Measurements from ENCODE around the gene TCF4.
"Not testable (repeated sequence)": the region's sequence is repeated elsewhere in the genome, so short reads cannot be mapped to it uniquely, and the experiment has no call there.

TCF4 gene

DNA sequence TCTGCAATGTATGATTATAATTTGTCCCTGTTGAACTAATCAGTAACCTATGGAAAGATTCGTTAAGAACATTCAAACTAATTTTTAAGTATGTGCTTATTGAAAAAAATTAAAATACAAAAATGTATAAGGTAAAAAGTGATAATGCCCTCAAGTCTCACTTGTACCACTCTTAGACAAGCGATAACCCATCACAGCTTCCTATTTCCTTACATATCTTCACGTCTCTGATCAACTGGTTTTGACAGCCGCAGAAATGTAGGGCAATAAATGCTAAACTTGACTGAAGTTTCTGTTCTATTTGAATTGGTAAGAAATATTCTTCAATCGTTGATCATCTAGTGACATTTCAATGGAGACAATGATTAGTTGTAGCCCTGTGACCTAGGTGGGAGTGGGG is 112.5 kb downstream of the TCF4 start:
- DNase-seq (ENCODE audit: low read depth), result no peak

DNA sequence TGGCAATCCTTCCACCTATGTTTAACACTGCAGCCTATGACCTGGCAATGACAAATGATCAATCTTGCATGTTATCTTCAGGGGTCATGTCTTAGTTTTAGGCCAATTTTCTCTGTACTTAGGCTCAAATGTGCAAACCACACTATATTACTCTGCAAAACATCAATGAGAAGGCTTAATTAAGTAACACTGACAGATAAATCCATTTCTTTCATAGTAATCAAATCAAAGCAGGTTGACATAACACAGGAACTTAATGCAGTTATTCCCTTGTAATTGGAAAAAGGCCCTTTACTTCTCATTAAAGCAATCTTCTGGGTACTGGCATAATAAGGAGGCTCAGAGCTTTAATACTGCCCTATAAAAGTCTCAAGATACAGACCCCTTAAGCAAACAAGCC is 114.4 kb downstream of the TCF4 start:
- no peak for DNase-seq (ENCODE audit: low read depth)

DNA sequence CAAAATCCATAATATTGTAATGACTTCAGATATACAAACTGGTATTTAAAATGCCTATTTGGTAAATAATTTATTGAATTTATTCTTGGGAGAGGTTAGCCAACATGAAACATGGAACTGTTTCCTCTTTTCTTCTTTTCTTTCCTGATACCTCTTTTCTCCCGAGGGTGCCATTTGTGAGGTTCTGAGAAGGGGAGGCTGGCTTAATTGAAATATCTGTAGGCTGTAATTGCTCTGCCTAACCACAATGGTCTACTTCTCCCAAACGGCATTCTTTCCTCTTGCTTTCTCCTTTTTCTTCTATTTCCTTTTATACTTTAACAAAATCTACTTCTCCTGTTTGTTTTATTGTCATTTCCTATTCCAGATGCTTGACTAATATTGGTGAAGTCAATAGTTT is 114.9 kb downstream of the TCF4 start:
- DNase-seq (ENCODE audit: low read depth), result no peak

DNA sequence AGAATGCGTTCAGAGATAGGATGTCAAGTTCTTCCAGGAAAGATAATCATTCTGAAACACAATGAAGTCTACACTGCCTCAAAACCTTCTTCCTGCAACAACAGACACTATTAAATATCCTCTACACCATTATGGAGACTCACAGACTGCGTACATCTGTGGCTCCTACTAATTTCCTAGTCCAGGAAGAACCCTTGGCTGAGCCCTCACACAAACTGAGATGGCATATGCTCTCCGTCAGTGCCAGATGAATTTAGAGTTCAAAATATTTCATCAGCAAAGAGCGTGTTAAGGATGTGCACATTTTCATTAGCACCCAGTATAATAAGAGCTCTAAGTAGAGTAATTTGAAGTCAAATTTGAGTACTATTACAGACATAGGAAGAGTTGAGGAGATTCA is 117.2 kb downstream of the TCF4 start:
- no peak for DNase-seq (ENCODE audit: low read depth)

DNA sequence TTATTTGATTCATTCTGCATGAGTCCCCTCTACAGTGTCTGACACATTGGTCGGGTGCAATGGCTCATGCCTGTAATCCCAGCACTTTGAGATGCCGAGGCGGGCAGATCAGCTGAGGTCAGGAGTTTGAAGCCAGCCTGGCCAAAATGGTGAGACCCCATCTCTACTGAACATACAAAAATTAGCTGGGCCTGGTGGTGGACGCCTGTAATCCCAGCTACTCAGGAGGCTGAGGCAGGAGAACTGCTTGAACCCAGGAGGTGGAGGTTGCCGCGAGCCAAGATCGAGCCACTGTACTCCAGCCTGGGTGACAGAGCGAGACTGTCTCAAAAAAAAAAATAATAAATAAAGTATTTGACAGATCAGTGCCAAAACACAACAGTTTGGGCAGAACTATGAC is 118.9 kb downstream of the TCF4 start:
- not testable (repeated sequence) for DNase-seq (ENCODE audit: low read depth)

DNA sequence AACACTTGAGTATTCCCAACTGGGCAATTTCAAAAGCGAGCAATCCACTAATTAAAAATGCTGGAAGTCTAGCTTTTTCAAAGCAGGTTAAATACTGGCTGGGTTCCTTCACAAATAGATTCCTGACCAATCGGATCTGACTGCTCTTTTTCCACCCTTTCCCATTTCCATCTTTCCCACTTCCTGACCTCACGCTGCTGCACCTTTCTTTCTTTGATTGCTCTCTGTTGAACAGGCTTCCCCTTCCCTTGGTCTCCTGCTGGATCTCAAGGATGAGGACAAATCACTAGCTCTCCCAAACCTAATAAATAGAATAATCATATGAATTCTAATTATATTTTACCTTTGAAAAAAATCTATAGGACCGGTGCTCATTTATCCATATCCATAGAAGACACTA is 121.2 kb downstream of the TCF4 start:
- DNase-seq (ENCODE audit: low read depth), result no peak

DNA sequence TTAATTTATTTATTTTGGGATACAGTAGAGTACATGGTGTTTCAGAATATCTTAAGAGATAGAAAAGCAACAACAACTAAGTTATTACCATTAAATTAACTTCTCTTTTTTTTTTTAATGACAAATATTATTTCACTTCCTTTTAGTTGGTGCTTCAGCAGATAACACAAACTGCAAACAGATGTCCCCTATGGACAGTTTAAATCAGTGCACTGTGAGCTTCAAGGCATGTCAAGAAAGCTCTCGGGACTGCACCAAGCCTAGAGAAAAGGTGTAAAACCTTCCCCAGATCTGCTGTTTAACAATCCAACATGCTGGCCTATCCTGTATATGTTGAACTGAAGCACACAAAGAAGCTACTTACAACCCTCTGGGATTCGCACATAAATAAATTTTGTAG is 122.7 kb downstream of the TCF4 start:
- no peak for DNase-seq (ENCODE audit: low read depth)

DNA sequence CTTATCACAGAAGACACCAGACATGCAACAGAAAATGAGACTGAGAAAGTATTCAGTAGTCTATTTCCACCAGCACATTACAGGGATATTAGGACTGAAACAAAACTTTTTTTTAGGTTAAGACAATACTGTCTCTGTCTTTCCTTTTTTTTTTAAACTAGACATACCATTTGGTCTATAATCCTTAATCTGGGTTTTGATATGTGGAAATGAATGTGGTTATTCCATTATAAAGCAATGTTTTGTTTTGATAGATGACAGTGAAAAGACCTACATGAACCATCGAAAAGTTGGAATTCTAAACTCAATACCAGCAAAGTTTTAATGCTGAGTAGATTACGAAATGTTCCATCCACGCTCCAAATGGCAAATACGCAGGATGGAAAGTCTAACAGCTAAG is 123.4 kb downstream of the TCF4 start:
- DNase-seq (ENCODE audit: low read depth), result no peak

DNA sequence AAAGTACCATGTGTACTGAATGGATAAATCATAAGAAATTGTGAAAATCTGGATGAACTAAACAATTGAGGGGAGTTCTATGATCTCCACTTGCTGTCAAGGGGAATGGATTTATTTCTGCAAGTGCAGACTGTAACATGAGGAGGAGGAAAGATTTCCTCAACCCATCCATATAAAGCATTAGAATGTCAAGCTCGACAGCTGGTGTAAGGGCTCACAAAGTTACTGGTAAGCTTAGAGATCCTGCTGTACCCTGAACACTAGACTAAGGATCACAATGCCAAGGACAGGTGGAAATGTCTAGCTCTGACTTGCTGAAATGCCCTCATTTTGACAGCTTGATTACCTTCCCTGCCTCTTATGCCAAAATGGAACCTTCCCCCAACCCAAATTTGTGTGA is 125.3 kb downstream of the TCF4 start:
- DNase-seq (ENCODE audit: low read depth), result no peak

DNA sequence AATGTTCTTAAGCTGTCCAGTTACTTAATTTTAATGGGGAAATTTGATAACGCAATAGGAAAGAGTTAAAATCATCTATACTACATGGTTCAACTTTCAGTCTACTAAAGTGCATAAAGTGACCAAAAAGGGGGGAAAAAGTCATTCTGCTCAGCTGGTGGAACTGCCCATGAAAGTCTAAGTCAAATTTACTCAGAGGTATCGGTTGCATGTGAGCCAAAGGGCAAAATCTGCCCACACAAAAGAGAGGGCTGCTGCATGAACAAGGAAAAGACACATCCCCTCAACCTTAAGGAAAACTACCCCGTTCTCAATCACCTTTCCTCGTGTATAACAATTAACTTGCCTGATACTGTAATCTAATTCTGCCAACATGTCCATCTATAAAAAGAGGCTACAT is 126.1 kb downstream of the TCF4 start:
- DNase-seq (ENCODE audit: low read depth), result no peak

DNA sequence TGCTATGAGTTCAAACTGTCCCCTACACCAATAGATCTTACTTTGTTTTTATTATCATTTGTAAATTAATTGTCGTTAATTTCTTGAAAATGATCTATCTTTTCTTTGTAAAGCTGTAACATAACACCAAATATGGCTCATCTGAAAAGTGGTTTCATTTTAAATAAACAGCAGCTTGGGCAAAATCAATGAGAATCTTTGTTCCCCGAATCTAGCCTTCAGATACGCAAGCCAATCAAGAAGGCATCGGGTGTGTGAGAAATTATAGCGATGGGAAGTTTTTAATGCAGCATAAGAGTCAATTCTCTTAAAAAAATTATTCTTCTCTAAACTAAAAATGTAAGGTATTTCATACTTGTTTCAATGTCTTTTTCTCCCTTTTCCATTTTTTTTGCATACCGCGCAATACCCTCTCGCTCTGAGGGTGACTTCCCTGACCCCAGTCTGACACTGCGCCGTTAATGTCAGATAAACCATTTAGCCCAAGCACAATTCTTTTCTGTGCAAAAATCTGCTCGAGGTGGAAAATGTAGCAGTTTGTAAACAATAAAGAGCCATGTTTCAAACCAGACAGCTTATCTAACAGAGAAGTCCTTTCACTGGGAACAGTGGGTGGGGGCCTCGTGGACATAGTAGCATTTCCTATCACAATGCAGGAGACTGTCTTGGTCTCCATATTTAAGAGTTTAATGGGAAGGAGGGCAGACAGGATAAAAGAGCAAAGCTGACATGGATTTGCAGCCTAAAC is 129.4 kb downstream of the TCF4 start:
- no peak for DNase-seq (ENCODE audit: low read depth)

DNA sequence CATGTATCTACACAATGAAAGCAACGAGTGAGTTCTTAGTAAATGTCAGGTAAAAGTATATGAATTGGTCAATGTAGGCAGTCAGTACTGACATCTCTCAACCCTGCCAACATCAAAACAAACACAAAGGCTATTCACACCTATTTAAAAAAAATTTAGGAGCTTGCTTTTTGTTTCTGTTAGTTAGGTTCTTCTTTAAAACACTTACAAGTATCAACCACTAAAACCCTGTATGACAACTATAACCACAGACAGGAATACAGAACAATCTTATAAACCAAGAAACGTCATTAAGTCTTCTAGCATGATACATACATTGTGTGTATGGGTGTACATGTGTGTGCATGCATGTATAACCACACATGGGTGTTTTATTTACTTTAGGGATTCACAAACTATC is 131.0 kb downstream of the TCF4 start:
- no peak for DNase-seq (ENCODE audit: low read depth)

DNA sequence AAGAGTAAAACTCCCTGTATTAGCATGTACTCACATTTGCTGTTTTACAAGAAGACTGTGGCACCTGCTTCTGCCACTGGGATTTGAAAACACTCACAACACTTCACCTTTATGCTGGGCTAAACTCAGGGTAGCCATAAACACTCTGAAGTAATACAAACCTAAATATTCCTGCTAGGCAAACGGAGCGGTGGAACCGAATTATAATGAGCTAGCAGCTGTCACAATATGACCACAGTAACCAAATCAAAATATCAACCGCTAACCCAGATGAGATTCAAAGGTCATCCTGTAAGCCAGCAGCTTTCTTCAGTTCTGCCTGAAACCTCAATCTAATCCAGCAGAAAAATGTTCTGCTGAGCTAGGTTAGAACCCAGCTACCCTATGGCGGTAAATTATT is 132.1 kb downstream of the TCF4 start:
- DNase-seq (ENCODE audit: low read depth), result no peak

DNA sequence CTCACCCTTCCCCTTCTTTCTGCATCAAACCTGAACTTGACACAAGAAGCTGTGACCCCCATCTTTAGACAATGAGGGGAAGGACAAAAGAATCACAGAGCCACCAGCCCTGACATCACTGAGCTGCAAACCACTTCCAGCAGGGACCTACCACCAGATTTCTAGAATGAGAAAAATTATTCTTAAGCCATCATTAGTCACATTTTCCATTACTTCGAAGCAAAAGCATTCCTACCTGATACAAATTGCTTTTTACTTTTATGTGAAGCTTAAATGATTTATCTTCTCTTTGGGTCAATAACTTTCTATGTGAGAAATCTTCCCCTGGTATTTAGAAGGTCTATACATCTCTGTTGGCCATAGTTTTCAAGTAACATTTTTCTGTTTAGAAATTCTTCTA is 134.8 kb downstream of the TCF4 start:
- DNase-seq (ENCODE audit: low read depth), result no peak

DNA sequence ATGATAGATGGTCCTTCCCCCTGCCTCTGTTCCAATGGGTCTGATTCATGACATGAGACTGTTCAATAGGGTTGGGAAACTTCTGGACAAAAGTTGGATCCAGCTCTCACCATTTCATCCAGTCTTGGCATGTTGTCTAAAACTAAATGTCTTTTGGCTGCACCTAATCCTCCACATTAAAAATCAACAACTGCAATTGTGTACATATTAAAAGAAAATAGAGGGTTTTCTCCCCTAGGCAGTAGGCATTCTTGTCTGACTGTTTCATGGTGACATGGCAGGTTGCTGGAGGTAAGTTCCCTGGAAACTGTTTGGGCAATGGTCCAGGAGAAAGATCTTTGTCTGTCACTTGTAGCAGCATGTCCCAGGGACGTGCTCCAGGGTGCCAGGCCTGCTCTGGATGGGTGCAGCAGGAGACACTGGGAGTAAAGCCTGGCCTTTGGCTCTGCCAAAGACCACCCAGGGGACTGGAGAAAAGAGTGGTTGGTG is 135.8 kb downstream of the TCF4 start:
- DNase-seq (ENCODE audit: low read depth), result no peak

DNA sequence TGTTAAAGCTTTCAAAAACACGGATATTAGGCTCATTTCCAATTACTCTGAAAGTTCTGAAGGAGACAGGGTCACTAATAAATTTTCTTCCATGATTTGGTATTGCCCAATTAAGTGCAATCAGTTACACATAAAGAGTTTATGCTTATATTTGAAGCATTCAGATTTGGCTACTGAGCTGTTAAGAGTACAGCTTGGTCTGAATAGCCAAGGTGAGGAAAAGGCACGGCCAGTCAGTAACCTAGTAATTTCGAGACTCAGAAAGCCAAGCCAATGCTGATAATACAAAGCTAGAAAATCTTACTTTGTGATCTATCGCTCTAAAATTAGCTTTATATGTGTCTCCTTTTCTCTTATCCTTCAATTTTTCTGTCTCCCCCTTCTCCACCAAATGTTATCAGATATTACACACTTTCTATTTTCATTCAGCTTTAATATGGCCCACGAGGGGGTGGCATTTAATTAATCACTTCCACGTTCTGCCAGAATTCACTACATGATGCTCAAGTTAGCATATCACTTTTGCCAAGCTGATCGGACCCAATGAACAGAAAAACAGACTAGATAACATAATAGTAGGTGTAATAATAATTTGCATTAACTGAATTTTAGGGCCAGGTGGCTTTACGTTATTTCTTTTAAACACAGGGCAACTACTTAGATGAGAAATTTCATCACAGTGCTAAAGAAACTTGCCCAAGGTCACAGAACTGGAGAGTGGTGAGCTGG is 138.4 kb downstream of the TCF4 start:
- no peak for DNase-seq (ENCODE audit: low read depth)

DNA sequence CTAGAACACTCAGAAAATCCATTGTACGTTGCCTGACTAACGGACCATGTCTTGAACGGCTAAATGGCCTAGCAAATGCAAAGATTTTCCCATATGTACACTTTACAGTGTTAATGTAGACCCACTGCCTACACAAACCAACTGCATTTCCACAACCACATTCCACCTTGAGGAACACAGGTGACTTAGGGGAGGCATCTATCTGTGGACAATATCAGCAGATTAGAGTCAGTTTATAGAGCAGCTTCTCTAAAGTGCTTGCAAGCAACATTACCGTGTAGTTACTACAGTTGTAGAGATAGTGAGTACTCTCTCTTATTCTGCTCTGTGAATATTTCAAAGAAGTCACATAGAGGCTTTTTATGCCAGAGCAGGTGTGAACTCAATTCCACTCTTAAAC is 139.6 kb downstream of the TCF4 start:
- no peak for DNase-seq (ENCODE audit: low read depth)

DNA sequence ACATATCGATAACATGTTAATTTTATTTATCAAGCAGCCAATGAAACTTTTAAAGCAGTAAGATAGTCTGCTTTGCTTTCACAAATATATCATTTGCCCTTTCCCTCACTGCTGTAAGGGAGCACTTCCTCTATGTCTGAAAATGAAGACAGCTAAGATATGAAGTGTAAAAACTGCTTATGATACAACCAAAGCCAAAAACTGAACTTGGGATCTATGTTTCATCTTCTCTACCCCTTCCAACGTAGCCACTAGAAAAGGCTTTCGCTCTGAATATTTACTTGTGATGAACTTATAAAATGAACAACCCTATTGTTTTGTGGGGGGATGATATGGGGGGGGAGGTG is 140.3 kb downstream of the TCF4 start:
- no peak for DNase-seq (ENCODE audit: low read depth)

DNA sequence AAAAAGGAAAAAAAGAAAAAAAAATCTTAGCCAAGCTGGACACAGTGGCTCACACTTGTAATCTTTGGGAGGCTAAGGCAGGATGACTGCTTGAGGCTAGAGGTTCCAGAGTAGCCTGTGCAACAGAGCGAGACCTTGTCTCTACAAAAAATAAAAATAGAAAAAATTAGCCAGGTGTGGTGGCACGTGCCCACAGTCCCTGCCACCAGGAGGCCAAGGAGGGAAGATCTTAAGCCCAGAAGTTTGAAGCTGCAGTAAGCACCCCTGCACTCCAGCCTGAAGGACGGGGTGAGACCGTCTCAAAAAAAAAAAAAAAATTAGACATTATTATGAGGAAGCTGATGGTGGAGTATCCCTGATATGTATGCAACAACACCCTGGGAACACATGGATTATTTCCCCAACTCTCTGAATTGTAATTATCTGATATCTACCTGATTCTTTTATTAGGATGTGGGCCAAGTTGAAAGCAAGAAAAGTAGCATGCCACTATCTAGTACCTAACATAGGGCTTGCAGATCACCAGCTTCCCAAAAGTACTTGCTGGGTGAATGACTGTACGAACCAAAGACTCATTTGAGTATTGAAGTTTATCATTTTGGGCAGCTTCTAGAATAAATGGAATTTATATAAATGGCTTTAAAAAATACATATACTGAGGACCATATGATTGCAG is 140.9 kb downstream of the TCF4 start:
- DNase-seq (ENCODE audit: low read depth), result no peak

DNA sequence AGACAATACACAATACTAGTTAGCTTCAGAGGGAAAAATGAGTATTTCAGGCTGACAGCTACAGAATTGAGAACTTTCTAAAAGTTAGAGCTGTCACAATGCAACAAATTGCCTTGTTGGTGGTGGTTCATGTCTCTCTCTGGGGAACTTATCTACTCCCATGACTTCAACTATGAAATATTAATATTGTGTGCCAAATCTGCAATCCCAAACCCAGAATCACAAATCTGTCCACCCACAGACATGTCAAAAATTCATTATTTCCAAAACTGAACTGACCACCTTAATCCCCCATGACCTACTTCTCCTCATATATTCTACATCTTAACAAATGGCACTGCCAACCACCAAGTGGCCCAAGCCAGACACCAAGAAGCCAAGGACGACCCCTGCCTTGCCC is 143.5 kb downstream of the TCF4 start:
- DNase-seq (ENCODE audit: low read depth), result no peak

DNA sequence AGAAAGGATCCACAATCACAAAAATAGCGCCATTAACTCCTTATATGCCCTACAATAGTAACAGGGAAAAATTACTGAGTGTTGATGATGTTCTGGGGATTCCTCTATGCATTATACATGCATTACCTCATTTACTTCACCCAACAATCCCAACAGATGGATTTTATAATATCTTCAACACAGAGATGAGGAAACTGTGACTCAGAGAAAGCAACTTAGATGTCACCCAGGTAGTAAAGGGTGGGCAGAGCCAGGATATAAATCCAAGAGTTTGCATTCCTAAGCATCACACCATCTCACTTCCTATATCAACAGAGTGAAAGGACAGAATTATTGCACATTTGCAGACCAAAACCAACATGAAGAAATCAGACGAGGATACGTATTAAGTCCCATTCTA is 144.2 kb downstream of the TCF4 start:
- DNase-seq (ENCODE audit: low read depth), result no peak

DNA sequence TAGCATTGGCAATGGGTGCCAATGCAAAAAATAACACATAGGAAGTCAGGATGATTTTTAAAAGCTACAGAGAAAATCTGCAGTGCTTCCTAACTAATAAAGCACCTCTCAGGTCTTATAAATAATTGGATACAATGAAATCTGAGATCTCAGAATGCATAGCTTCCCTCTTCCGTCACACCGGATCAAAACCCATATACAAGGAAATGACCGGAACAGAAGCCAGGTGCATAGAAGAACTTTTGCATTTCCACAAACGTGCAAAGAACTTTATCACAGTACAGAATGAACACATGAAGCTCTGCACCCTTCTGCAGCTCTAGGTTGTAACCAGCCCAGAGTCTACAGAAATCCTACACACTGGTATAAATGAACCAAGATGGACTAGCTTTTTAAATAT is 145.4 kb downstream of the TCF4 start:
- no peak for DNase-seq (ENCODE audit: low read depth)

DNA sequence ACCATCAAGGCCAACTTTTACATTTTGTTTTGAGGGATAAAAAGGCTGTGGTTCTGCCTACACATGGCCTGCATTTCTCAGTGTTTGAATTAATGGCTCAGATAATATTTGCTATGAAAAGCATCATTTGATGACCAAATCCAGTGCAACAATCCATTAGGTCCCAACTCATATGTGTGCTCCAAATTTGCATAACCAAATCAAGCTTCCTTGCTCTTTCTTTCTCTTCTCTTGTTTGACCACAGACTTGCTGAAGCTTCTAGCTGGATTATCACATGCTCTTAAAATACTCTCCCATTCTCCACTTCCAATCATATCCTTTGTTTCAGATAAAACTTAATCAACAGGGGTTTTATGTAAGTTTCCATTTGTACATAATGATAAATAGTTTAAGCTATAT is 147.0 kb downstream of the TCF4 start:
- DNase-seq (ENCODE audit: low read depth), result no peak

Data from stimulated activated CD8-positive, alpha-beta memory T cell treated with anti-CD3 and anti-CD28 coated beads, Interleukin-15, amount 100 ng/mL, for 1 hour (primary cell).